GM10266 (cell line): ENCODE data around the gene ANKRD1.

ENCODE experiments used
- DNase-seq: peaks from one replicate; pipeline ENCODE4 v3.0.0; 2012; ENCODE audit errors: extremely low spot score
- CTCF ChIP-seq: IDR thresholded peaks from 2 replicates; pipeline ENCODE4 v1.5.1; 2012; ENCODE audit warnings: mild to moderate bottlenecking, low read depth; ENCODE audit not compliant: control insufficient read depth, insufficient read depth; ENCODE audit errors: missing control alignments

Gene ANKRD1

GRCh38 chr10:90936276-90936659, 15.4 kb upstream of the ANKRD1 start:
- DNase-seq: no peak
- no peak for TF ChIP-seq CTCF

GRCh38 chr10:90935581-90936275, 14.8 kb upstream of the ANKRD1 start:
- TF ChIP-seq CTCF: no peak
- DNase-seq: no peak

- DNase-seq: no peak
- TF ChIP-seq CTCF: no peak
These were observed 10.3 kb upstream of the ANKRD1 start for GRCh38 chr10:90930971-90931871.

- DNase-seq: no peak
- TF ChIP-seq CTCF: no peak
These were observed 9.4 kb upstream of the ANKRD1 start for GRCh38 chr10:90930070-90930837.

GRCh38 chr10:90929179-90929578, 8.3 kb upstream of the ANKRD1 start:
- no peak for DNase-seq
- no peak for TF ChIP-seq CTCF

- no peak for DNase-seq
These were observed 6.4 kb upstream of the ANKRD1 start for GRCh38 chr10:90927293-90927692.

More at GRCh38 chr10:90927293-90927692, 6.4 kb upstream of the ANKRD1 start:
- no peak for TF ChIP-seq CTCF
